Suppressor macrophage treated with lipopolysaccharide for 1 hour (primary cell): ENCODE results near the gene CAMP.
"Not testable (repeated sequence)": the region's sequence is repeated elsewhere in the genome, so short reads cannot be mapped to it uniquely, and the experiment has no call there.

ENCODE experiments used
- DNase-seq, 3 donors: peaks; one replicate each; pipeline ENCODE4 v3.0.0-alpha.2; 2020 to 2022

Gene CAMP, protein sequence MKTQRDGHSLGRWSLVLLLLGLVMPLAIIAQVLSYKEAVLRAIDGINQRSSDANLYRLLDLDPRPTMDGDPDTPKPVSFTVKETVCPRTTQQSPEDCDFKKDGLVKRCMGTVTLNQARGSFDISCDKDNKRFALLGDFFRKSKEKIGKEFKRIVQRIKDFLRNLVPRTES

GRCh38 chr3:48222616-48223513 lies at the start of gene CAMP:
CAMP (plus strand) TSS chr3:48223495; CDS start chr3:48223512, 17 bp downstream.
- peak; percentile 95 to 96 (median 95) for DNase-seq

GRCh38 chr3:48178072-48178471 lies 45.2 kb upstream of the CAMP start:
- DNase-seq, result no peak

DNA sequence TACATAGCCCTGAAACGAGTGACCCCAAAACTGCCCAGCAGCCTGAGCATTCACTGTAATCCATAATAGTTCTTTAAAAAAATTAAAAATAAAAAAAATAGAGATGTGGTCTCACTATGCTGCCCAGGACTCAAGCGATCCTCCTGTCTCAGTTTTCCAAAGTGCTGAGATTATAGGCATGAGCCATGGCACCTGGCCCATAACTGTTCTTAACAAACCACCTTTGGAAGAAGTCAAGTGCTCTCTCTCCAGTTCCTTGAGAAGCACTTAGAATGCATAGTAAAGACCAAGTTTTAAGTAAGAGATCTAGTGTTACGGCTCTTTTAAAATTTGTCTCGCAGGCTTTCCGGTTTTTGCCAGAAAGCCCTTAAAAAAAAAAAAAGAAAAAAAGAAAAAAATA lies 43.3 kb upstream of the CAMP start:
- DNase-seq, result no peak

DNA sequence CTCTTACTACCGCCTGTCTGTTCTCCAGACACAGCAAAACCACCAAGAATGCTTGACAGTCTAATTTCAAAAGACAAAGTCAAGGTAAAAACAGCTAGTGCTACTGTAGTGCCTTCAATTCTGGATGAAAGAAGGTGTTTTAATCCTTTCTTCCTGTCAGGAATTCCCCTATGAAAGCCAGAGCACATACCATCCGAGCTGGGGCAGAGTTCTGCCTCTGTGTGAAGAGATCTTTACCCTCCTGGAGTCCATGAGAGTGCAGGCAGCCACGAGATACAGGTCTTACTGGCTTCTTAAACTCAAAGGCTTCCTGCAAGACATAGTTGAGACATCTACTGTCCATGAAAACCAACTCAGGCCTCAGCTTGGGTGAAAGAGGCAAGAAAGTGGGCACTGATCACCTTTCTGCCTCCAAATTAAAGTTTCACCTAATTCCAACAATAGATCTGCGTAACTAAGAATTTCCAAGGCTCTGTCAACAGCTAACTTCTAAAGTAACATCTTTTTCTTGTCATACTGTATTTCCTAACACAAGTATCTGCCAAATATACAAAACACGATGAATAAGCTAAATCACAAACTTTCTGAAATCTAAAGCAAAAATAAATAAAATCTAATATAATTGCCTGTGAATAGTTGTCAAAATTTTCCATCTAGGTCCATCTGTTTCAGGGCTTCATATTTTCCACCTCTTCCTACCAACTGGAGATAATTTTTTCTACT lies 42.6 kb upstream of the CAMP start:
- DNase-seq, result no peak

GRCh38 chr3:48184299-48184698 lies 39.0 kb upstream of the CAMP start:
- no peak for DNase-seq

- DNase-seq, result no peak
Measured at GRCh38 chr3:48185129-48185528, 38.2 kb upstream of the CAMP start.

GRCh38 chr3:48186631-48187300 lies 36.5 kb upstream of the CAMP start:
- DNase-seq, result no peak

- DNase-seq, result no peak
Measured at GRCh38 chr3:48187301-48187578, 36.1 kb upstream of the CAMP start.

GRCh38 chr3:48187579-48188265 lies 35.6 kb upstream of the CAMP start:
- DNase-seq, result peak; percentile 38 to 68 (median 49)

- DNase-seq, result peak; percentile 97 to 99 (median 98)
Measured at GRCh38 chr3:48188266-48189201, 34.8 kb upstream of the CAMP start, which contains the start of gene CDC25A. CDC25A (minus strand) TSS chr3:48188417; CDS start chr3:48187947, 470 bp downstream.

GRCh38 chr3:48189321-48189720 lies 34.0 kb upstream of the CAMP start:
- no peak for DNase-seq

DNA sequence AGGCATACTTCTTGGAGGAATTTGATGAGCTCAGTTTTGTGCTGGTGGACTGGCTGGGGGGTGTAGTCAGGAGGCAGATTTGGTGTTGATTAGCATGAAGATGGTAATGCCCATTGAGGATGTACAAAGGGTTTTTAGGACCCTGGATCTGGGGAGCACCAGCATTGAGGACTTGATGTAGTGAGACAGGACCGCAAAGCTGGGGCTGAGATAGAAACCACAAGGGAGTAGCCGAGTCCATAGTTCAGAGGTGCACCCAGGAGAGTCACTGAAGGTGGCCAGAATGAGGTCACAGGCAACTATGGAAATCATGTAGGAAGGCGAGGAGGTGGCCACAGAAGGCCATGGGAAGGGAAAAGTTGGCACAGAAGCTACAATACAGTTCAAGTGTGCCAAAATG lies 32.4 kb upstream of the CAMP start:
- DNase-seq, result no peak

DNA sequence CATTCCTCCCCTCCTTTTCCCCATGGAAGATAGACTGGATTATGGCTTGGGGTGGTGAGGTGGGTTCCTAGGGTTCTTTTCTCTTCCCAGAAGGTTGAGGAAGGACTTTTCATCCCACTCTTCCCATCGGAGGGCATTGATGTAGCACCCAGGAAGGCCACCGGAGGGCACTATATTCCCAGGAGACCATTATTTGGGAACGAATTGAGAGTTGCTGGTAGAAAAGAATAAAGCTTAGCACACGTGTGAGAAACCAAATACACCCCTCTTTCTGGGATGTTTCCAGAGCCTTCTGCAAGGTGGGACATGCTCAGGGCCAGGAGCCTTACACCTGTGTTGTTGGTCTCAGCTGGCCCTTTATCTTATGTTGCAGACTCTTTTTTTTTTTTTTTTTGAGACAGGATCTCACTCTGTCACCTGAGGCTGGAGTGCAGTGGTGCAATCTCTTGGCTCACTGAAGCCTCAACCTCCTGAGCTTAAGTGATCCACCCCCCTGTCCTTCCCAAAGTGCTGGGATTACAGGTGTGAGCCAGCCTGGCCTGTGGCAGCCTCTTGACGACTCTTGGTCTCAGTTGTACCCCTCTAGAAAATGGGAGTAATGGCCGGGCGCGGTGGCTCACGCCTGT lies 28.7 kb upstream of the CAMP start:
- peak; percentile 71 to 75 (median 72) for DNase-seq

DNA sequence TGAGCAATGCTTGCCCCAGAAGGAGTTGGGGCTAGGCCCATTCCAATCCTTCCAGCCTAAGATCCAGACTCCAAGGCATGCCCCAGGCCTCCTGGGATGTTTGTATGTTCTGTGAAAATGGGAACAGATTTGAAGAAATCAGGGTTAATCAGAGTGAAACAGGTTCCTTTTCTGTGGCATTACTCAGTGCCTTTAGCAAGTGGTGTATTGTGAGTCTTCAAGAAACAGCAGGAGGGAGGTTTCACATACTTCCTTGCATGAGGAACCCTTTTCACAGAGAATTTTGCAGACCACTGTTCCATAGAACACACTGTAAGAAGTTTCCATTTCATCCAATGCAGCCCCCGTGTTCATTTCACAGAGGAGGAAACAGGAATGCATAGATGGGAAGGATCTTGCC lies 26.7 kb upstream of the CAMP start:
- peak in 2 of 3 donors; percentile 28 to 44 for DNase-seq

DNA sequence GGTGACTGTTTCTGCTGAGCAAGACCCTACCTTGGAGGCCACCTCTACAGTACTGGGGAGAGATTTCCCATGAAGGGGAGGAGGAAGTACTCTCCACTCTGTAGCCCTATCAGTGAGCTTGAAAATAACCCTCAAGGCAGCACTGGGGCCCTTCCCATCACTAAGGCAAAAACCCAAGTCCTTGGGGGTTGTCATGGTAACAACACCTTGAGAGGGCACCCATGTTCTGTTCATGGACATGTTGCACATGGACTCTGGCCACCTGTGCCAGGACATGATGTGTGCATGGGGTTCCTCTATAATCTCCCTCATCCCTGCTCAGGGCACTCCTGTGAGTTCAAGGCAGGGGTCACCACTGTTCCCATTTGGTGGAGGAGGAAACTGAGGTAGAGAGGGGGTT lies 24.2 kb upstream of the CAMP start:
- DNase-seq, result no peak

- DNase-seq, result no peak
Measured at GRCh38 chr3:48202632-48203031, 20.7 kb upstream of the CAMP start.

GRCh38 chr3:48208076-48208475 lies 15.2 kb upstream of the CAMP start:
- DNase-seq, result no peak

- DNase-seq, result no peak
Measured at GRCh38 chr3:48209445-48209844, 13.8 kb upstream of the CAMP start.

DNA sequence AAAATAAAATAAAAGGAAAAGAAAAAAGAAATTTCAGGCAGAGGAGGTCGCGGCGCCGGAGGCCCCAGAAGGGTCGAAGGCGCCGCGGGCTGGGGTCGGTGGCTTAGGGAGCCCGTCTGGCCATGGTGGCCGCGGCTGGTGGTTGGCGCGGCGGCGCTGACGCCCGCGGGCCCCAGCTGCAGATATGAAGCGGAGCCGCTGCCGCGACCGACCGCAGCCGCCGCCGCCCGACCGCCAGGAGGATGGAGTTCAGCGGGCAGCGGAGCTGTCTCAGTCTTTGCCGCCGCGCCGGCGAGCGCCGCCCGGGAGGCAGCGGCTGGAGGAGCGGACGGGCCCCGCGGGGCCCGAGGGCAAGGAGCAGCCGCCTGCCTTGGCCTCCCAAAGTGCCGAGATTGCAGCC lies 12.8 kb upstream of the CAMP start:
- DNase-seq, result not testable (repeated sequence)

GRCh38 chr3:48211776-48212175 lies 11.5 kb upstream of the CAMP start:
- not testable (repeated sequence) for DNase-seq

GRCh38 chr3:48214225-48214624 lies 9.1 kb upstream of the CAMP start:
- DNase-seq, result no peak
